ENCODE results near the gene EEA1. TPM values are rescaled to one million over a fixed set of nuclear protein-coding genes. Genes with fewer than 3 reads are reported as not detected.

The EEA1 gene
- total RNA-seq, 4 donors from 2014 or later: 17.2 to 58.1 (median 31.0) TPM

DNA sequence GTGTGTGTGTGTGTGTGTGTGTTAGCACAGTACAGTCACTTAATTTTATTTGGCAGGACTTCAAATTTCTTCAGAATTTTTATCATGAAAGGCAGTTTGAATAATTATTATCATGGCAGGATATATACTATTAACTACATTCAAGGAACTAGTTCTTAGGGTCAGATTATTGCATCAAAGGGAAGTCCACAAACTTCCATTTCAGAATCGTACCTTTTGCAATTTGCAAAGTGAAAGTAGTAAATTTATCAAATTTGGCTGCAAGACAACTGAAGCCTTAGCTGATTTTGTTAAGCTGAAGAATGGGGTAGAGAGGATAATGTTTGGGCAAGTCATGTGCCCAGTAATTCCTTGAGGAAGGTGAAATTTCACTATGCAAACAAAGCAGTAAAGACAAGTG lies 158.1 kb downstream of the EEA1 start:
- H3K9me3 ChIP-seq: no peaks in the 10 kb centered on the region
- 24 to 25% methylated on average over 1 of the region's 1 CpG for WGBS, 2 donors
- no peak overlapping the region for H3K27ac ChIP-seq
- DNase-seq: no peak
- H3K27me3 ChIP-seq: no peaks in the 10 kb centered on the region
- H3K4me1 ChIP-seq: peaks cover 0 to 11% (median 0%) of the 10 kb centered on the region in 3 donors
- H3K36me3 ChIP-seq: peaks cover 0 to 12% (median 5%) of the 10 kb centered on the region in 3 donors
- TF ChIP-seq, protein P1, sequence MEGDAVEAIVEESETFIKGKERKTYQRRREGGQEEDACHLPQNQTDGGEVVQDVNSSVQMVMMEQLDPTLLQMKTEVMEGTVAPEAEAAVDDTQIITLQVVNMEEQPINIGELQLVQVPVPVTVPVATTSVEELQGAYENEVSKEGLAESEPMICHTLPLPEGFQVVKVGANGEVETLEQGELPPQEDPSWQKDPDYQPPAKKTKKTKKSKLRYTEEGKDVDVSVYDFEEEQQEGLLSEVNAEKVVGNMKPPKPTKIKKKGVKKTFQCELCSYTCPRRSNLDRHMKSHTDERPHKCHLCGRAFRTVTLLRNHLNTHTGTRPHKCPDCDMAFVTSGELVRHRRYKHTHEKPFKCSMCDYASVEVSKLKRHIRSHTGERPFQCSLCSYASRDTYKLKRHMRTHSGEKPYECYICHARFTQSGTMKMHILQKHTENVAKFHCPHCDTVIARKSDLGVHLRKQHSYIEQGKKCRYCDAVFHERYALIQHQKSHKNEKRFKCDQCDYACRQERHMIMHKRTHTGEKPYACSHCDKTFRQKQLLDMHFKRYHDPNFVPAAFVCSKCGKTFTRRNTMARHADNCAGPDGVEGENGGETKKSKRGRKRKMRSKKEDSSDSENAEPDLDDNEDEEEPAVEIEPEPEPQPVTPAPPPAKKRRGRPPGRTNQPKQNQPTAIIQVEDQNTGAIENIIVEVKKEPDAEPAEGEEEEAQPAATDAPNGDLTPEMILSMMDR (IDR thresholded peaks at IDR 0.05): no peak
- TF ChIP-seq POLR2A (IDR thresholded peaks at IDR 0.05): no peak
- intact Hi-C loops (cut with DNase I): no loop called here
- H3K4me3 ChIP-seq: no peak overlapping the region

DNA sequence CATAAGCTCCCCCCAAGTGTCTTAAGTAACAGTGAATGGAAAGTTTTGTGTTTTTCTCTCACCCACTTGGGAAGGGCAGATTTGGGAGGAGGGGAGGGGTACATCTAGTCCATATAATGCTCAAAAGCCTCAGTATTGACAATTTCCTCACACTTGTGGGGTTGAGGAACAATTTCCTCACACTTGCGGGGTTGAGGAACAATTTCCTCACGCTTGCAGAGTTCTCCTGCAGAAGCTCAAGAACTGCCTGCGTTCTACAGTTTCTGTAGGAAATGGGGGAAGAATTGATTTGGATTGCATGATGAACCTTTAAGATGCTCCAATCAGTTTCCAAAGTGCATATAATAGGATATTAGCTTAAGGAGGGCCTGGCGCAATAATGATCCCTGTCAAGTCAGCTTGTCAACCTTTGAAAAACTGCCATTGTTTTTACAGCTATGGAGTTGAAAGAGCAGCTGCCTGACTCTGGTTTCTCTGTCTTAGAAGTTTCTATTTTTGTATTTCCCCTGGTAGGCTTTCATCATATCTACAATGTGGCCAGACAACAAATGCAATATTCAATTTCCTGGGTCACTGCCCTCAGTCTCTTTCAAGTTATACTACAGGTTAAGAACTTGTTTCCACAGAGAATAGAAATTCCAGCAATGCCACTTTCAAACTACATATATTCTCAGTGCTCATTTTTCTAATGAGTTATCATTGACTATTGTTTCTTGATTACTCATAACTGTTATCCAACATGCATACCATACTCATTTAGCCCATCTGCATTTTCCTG lies 159.8 kb downstream of the EEA1 start:
- H3K4me1 ChIP-seq: peaks cover 0 to 11% (median 0%) of the 10 kb centered on the region in 3 donors
- WGBS, 2 donors: 61 to 80% methylated on average over 4 of the region's 4 CpGs
- DNase-seq: no peak
- no peak for TF ChIP-seq POLR2A (IDR thresholded peaks at IDR 0.05)
- TF ChIP-seq, protein P1 (IDR thresholded peaks at IDR 0.05): no peak
- no peaks in the 10 kb centered on the region for H3K9me3 ChIP-seq
- no peaks in the 10 kb centered on the region for H3K36me3 ChIP-seq
- H3K27ac ChIP-seq: peak overlapping the region in 1 of 4 donors; percentile 15
- H3K4me3 ChIP-seq: no peak overlapping the region
- intact Hi-C loops (cut with DNase I): no loop called here
- H3K27me3 ChIP-seq: no peaks in the 10 kb centered on the region

DNA sequence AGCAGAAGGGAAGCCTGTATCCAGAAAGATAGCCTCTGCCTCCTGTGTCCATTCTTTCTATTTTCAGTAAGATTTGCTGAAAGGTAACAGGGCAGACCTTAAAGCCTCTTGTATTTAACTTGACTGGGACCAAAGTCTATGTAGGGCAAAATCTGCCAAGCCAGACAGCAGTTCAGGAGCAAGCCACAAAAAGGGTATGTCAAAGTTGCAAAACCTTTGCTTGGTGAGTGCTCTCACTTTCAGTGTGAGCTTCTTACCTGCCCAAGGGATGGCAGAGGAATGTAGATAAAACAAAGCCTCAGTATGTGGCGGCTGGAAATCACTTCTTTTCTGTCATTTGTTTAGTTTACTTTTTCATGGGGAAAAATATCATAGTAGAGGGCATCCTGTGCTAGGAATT lies 163.2 kb downstream of the EEA1 start:
- TF ChIP-seq POLR2A (IDR thresholded peaks at IDR 0.05): no peak
- TF ChIP-seq, protein P1 (IDR thresholded peaks at IDR 0.05): no peak
- intact Hi-C loops (cut with DNase I): no loop called here
- H3K4me1 ChIP-seq: peaks cover 0 to 5% (median 0%) of the 10 kb centered on the region in 3 donors
- H3K9me3 ChIP-seq: no peaks in the 10 kb centered on the region
- WGBS, 2 donors: 69 to 78% methylated on average over 1 of the region's 1 CpG
- no peaks in the 10 kb centered on the region for H3K27me3 ChIP-seq
- DNase-seq: no peak
- no peak overlapping the region for H3K4me3 ChIP-seq
- H3K27ac ChIP-seq: no peak overlapping the region
- H3K36me3 ChIP-seq: no peaks in the 10 kb centered on the region

DNA sequence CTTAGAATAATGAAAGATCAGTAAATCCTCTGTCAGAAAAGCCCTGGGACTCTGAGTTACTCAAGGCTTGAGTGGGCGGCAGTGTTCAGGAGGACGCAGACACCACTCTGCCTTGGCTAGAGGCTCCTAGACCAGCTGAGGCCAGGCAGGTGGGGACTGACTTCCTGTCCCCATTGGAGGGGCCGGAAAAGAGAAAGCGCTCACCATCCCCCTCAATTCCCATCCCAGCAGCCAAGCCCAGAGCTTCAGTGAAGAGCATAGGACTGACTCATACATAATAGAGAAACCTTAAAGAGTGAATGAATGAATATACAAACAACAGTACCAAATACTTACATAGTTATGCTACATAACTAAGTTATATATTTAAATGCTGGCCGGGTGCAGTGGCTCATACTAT lies 164.3 kb downstream of the EEA1 start:
- H3K27me3 ChIP-seq: no peaks in the 10 kb centered on the region
- intact Hi-C loops (cut with DNase I): no loop called here
- H3K36me3 ChIP-seq: no peaks in the 10 kb centered on the region
- 82 to 83% methylated on average over 3 to 4 of the region's 5 CpGs for WGBS, 2 donors
- no peak for DNase-seq
- no peak overlapping the region for H3K4me3 ChIP-seq
- no peak overlapping the region for H3K27ac ChIP-seq
- no peaks in the 10 kb centered on the region for H3K9me3 ChIP-seq
- TF ChIP-seq, protein P1 (IDR thresholded peaks at IDR 0.05): no peak
- TF ChIP-seq POLR2A (IDR thresholded peaks at IDR 0.05): no peak
- peaks cover 0 to 5% (median 0%) of the 10 kb centered on the region in 3 donors for H3K4me1 ChIP-seq

DNA sequence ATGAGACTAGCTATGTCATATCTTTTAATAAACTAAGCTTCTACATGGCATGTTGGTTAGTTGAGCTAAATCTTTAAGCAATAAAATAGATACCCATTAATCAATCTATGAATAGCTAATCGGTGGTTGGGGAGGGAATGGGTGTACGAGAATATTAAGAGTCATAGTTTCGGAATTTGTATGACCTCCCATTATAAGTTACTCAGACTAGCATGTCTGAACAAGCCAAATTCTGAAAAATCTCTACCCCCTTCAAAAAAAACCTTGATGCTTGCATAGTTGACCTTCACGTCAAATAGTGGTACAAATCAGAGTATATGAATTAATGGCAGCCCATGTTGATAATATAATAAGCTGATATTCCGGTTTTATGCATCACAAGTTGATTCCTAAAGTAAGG lies 166.3 kb downstream of the EEA1 start:
- 76 to 78% methylated on average over 5 of the region's 5 CpGs for WGBS, 2 donors
- TF ChIP-seq POLR2A (IDR thresholded peaks at IDR 0.05): no peak
- TF ChIP-seq, protein P1 (IDR thresholded peaks at IDR 0.05): no peak
- intact Hi-C loops (cut with DNase I): no loop called here
- H3K4me1 ChIP-seq: peaks cover 0 to 5% (median 2%) of the 10 kb centered on the region in 3 donors
- no peak overlapping the region for H3K27ac ChIP-seq
- no peak overlapping the region for H3K4me3 ChIP-seq
- no peak for DNase-seq
- H3K27me3 ChIP-seq: no peaks in the 10 kb centered on the region
- H3K36me3 ChIP-seq: no peaks in the 10 kb centered on the region
- H3K9me3 ChIP-seq: no peaks in the 10 kb centered on the region

Data from esophagus squamous epithelium (tissue), 5 donors.